H9 (cell line): ENCODE results near the gene SDR42E1. TPM values are rescaled to one million over a fixed set of nuclear protein-coding genes. Genes with fewer than 3 reads are reported as not detected.

Experiments used
- DNase-seq: peaks from one replicate; pipeline ENCODE4 v3.0.0-alpha.2; 2017
- H2AFZ ChIP-seq: one replicate; pipeline ENCODE4 v1.6.1; 2013; ENCODE audit warnings: mild to moderate bottlenecking, low read length, control low read depth, moderate library complexity
- H2AK5ac ChIP-seq: 2 replicates; pipeline ENCODE4 v1.6.1; 2013; ENCODE audit warnings: low read length, control low read depth, mixed read lengths; ENCODE audit not compliant: insufficient read length
- H2BK120ac ChIP-seq: one replicate; pipeline ENCODE4 v1.6.1; 2013; ENCODE audit warnings: low read depth, mild to moderate bottlenecking, low read length, control low read depth, inconsistent platforms; ENCODE audit not compliant: poor library complexity, severe bottlenecking
- H2BK12ac ChIP-seq: 2 replicates; pipeline ENCODE4 v1.6.1; 2013; ENCODE audit warnings: low read length, control low read depth, mixed read lengths, low read depth; ENCODE audit not compliant: insufficient read length
- H2BK15ac ChIP-seq: 2 replicates; pipeline ENCODE4 v1.6.1; 2013; ENCODE audit warnings: low read depth, low read length, control low read depth
- H2BK20ac ChIP-seq: one replicate; pipeline ENCODE4 v1.6.1; 2013; ENCODE audit warnings: low read depth, mild to moderate bottlenecking, low read length, control low read depth, inconsistent platforms; ENCODE audit not compliant: poor library complexity, severe bottlenecking
- H2BK5ac ChIP-seq: 2 replicates; pipeline ENCODE4 v1.6.1; 2013; ENCODE audit warnings: low read length, control low read depth, mixed read lengths; ENCODE audit not compliant: insufficient read length
- H3K14ac ChIP-seq: 2 replicates; pipeline ENCODE4 v1.6.1; 2013; ENCODE audit warnings: low read length, control low read depth; ENCODE audit not compliant: insufficient read depth
- H3K18ac ChIP-seq: 2 replicates; pipeline ENCODE4 v1.6.1; 2013; ENCODE audit warnings: low read depth, mild to moderate bottlenecking, mixed read lengths, low read length, control low read depth; ENCODE audit not compliant: insufficient read length
- H3K23ac ChIP-seq: 2 replicates; pipeline ENCODE4 v1.6.1; 2013; ENCODE audit warnings: low read length, control low read depth, mixed read lengths, low read depth; ENCODE audit not compliant: insufficient read length
- H3K23me2 ChIP-seq: 2 replicates; pipeline ENCODE4 v1.6.1; 2013; ENCODE audit warnings: low read depth, mild to moderate bottlenecking, mixed read lengths, low read length, control low read depth; ENCODE audit not compliant: insufficient read length, poor library complexity, severe bottlenecking
- H3K27ac ChIP-seq: 2 replicates; pipeline ENCODE4 v1.5.1; 2013; ENCODE audit warnings: low read length, control low read depth, mixed read lengths, low read depth; ENCODE audit not compliant: insufficient read length
- H3K27me3 ChIP-seq: 2 replicates; pipeline ENCODE4 v1.6.1; 2013; ENCODE audit warnings: low read length, control low read depth, inconsistent platforms; ENCODE audit not compliant: insufficient read depth
- H3K4ac ChIP-seq: 2 replicates; pipeline ENCODE4 v1.6.1; 2013; ENCODE audit warnings: low read depth, mild to moderate bottlenecking, control low read depth, inconsistent platforms, low read length, moderate library complexity
- H3K4me1 ChIP-seq: 2 replicates; pipeline ENCODE4 v1.6.1; 2013; ENCODE audit warnings: low read length, control low read depth, inconsistent platforms; ENCODE audit not compliant: insufficient read depth
- H3K4me2 ChIP-seq: 2 replicates; pipeline ENCODE4 v1.6.1; 2013; ENCODE audit warnings: low read length, control low read depth, mixed read lengths; ENCODE audit not compliant: insufficient read length, insufficient read depth
- H3K56ac ChIP-seq: 2 replicates; pipeline ENCODE4 v1.6.1; 2013; ENCODE audit warnings: low read depth, mild to moderate bottlenecking, mixed read lengths, low read length, control low read depth; ENCODE audit not compliant: insufficient read length
- H3K79me1 ChIP-seq: 2 replicates; pipeline ENCODE4 v1.6.1; 2013; ENCODE audit warnings: low read depth, mild to moderate bottlenecking, moderate library complexity, low read length, control low read depth, inconsistent platforms; ENCODE audit not compliant: insufficient read depth, poor library complexity, severe bottlenecking
- H3K79me2 ChIP-seq: 2 replicates; pipeline ENCODE4 v1.6.1; 2013; ENCODE audit warnings: low read length, control low read depth, inconsistent platforms; ENCODE audit not compliant: insufficient read depth
- H3K9ac ChIP-seq: 2 replicates; pipeline ENCODE4 v1.6.1; 2013; ENCODE audit warnings: low read length, control low read depth, mixed read lengths; ENCODE audit not compliant: insufficient read length; ENCODE audit errors: extremely low read depth
- H3K9me3 ChIP-seq: one replicate; pipeline ENCODE4 v1.6.1; 2013; ENCODE audit warnings: low read depth, low read length, inconsistent platforms; ENCODE audit not compliant: control insufficient read depth
- H3T11ph ChIP-seq: one replicate; pipeline ENCODE4 v1.6.1; 2013; ENCODE audit warnings: mild to moderate bottlenecking, low read length, control low read depth, inconsistent platforms
- H4K20me1 ChIP-seq: one replicate; pipeline ENCODE4 v1.6.1; 2013; ENCODE audit not compliant: control insufficient read depth, insufficient read length, insufficient read depth
- H4K5ac ChIP-seq: 2 replicates; pipeline ENCODE4 v1.6.1; 2013; ENCODE audit warnings: low read depth, mild to moderate bottlenecking, mixed read lengths, low read length, control low read depth; ENCODE audit not compliant: insufficient read length
- H4K8ac ChIP-seq: replicated peaks from 2 replicates; pipeline ENCODE4 v1.6.1; 2013; ENCODE audit warnings: low read length, control low read depth, mixed read lengths, low read depth; ENCODE audit not compliant: insufficient read length
- H4K91ac ChIP-seq: 2 replicates; pipeline ENCODE4 v1.6.1; 2013; ENCODE audit warnings: low read depth, mild to moderate bottlenecking, moderate library complexity, mixed read lengths, low read length, control low read depth; ENCODE audit not compliant: insufficient read length
- H3K27ac Mint-ChIP-seq, 3 experiments: 2 replicates in 2 of 3; 3 replicates in 1 of 3; pipeline ENCODE4 v1.8.0; 2020 to 2021; ENCODE audit warnings: mixed read lengths in 3 of 3, mild to moderate bottlenecking in 1 of 3, moderate library complexity in 1 of 3
- H3K27me3 Mint-ChIP-seq: 2 replicates; pipeline ENCODE4 v1.8.0; 2021; ENCODE audit warnings: low read depth, mild to moderate bottlenecking, moderate library complexity, mixed read lengths
- H3K36me3 Mint-ChIP-seq, 3 experiments: 2 replicates in 2 of 3; 3 replicates in 1 of 3; pipeline ENCODE4 v1.8.0; 2020 to 2021; ENCODE audit warnings: low read depth in 3 of 3, mixed read lengths in 3 of 3; ENCODE audit not compliant: insufficient read depth in 1 of 3
- H3K4me1 Mint-ChIP-seq, 2 experiments: 2 replicates each; pipeline ENCODE4 v1.8.0; 2020; ENCODE audit warnings: mixed read lengths in 2 of 2
- H3K4me3 Mint-ChIP-seq, 2 experiments: 2 replicates in 1 of 2; 3 replicates in 1 of 2; pipeline ENCODE4 v1.8.0; 2020 to 2021; ENCODE audit warnings: mild to moderate bottlenecking in 2 of 2, mixed read lengths in 2 of 2, moderate library complexity in 1 of 2
- H3K9me3 Mint-ChIP-seq, 2 experiments: 2 replicates in 1 of 2; 3 replicates in 1 of 2; pipeline ENCODE4 v1.8.0; 2020; ENCODE audit warnings: mild to moderate bottlenecking in 2 of 2, mixed read lengths in 2 of 2, moderate library complexity in 1 of 2
- CTCF ChIP-seq: fragments of 200-600 bp; sonication (generic); conservative IDR thresholded peaks from 3 replicates; pipeline ENCODE4 v1.8.0; 2021; ENCODE audit warnings: antibody characterized with exemption, mild to moderate bottlenecking
- WGBS: extraction: QIAGEN DNeasy Blood & Tissue Kit; methylation state at CpG from one replicate; pipeline ENCODE4 v1.1.7; 2013; ENCODE audit warnings: missing lambda C conversion rate, low lambda C conversion rate, mixed read lengths; ENCODE audit not compliant: insufficient read length; ENCODE audit errors: extremely low coverage; 5-methylcytosine and 5-hydroxymethylcytosine counted together
- total RNA-seq: library from RNA; stranded (reverse); gene quantifications from 2 replicates; pipeline ENCODE4 v1.2.1, GENCODE V29; 2021

The SDR42E1 gene
- total RNA-seq, 1 experiment from 2014 or later = not detected

GRCh38 chr16:81994485-81994884, 16.8 kb downstream of the SDR42E1 start:
- Histone ChIP-seq H3K9ac (no peak overlapping the region), H3K14ac (no peak overlapping the region), H4K91ac (no peak overlapping the region), H3K4me2 (no peak overlapping the region), H2BK12ac (no peak overlapping the region), H3K23me2 (no peaks in the 10 kb centered on the region), H4K8ac (no peak overlapping the region), H4K5ac (no peak overlapping the region), H2BK120ac (no peak overlapping the region), H4K20me1 (no peaks in the 10 kb centered on the region), H2BK15ac (no peak overlapping the region), H3K56ac (no peak overlapping the region), H3K27me3 (no peaks in the 10 kb centered on the region), H2AFZ (no peak overlapping the region), H3K9me3 (no peaks in the 10 kb centered on the region), H3K4ac (no peak overlapping the region), H2AK5ac (no peak overlapping the region), H3K27ac (no peak overlapping the region), H3T11ph (no peak overlapping the region), H3K18ac (no peak overlapping the region), H3K79me2 (no peaks in the 10 kb centered on the region), H2BK20ac (no peak overlapping the region), H2BK5ac (no peak overlapping the region), H3K23ac (no peak overlapping the region), H3K79me1 (no peaks in the 10 kb centered on the region), H3K4me1 (no peaks in the 10 kb centered on the region)
- no peak overlapping the region for H3K4me3 Mint-ChIP-seq
- DNase-seq = no peak
- no peaks in the 10 kb centered on the region for H3K9me3 Mint-ChIP-seq
- no peak overlapping the region for H3K27ac Mint-ChIP-seq
- no peaks in the 10 kb centered on the region for H3K36me3 Mint-ChIP-seq
- peak; percentile 60 for TF ChIP-seq CTCF
- peaks cover 17 to 19% of the 10 kb centered on the region in 2 experiments for H3K4me1 Mint-ChIP-seq
- peaks cover 3% of the 10 kb centered on the region; the same call in 1 of the 2 replicates for H3K27me3 Mint-ChIP-seq
- WGBS = no CpG with 5 or more reads among the region's 5 CpGs
